OCI-LY1 (cell line): ENCODE data around the gene TRAPPC12.

ENCODE experiments used
- EZH2 ChIP-seq: fragments of 200-600 bp; sonication (generic), shearing (Covaris generic); IDR thresholded peaks from 2 replicates; pipeline ENCODE4 v1.8.0; 2017; ENCODE audit warnings: borderline replicate concordance, mixed run types, mild to moderate bottlenecking, antibody characterized with exemption, low read length, moderate library complexity, mixed read lengths
- TF ChIP-seq, protein P1 (sequence below): fragments of 200-600 bp; sonication (generic), shearing (Covaris generic); IDR thresholded peaks from 2 replicates; pipeline ENCODE4 v1.5.1; 2017; ENCODE audit warnings: mild to moderate bottlenecking, antibody characterized with exemption, low read length, moderate library complexity, mixed read lengths

DNA sequence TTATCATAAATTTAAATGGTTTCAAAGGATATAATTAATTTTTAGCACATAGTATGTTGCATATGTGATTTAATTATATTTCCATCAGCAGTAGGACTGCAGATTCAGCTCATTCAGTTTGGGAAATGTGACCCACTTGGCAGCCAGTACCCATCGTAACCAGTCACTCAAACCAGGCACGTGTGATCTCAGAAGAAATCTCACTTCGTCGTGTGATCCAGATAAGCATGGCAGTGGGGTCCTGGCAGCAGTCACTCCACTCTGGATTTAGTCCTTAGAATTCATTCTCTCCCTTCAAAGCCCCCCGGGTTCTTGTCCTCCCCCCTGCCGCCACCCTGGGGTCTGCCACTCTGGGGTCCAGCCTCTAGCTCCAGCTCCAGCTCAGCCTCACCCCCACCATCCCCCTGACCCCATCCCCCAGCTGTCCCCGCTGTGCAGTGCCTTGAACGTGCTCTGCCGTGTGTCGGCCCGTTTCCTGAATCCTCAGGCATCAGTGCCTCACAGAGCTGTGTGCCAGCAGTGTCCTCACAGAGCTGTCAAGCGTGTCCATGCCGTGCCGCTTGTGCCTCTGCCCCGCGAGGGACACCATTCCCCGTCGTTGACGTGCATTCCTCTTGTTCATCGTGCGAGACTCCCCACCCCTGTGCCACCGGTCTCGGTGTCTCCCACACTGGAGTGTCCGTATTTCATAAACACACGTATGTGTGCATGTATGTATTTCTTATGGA lies 34.8 kb downstream of the TRAPPC12 start:
- TF ChIP-seq, protein P1, sequence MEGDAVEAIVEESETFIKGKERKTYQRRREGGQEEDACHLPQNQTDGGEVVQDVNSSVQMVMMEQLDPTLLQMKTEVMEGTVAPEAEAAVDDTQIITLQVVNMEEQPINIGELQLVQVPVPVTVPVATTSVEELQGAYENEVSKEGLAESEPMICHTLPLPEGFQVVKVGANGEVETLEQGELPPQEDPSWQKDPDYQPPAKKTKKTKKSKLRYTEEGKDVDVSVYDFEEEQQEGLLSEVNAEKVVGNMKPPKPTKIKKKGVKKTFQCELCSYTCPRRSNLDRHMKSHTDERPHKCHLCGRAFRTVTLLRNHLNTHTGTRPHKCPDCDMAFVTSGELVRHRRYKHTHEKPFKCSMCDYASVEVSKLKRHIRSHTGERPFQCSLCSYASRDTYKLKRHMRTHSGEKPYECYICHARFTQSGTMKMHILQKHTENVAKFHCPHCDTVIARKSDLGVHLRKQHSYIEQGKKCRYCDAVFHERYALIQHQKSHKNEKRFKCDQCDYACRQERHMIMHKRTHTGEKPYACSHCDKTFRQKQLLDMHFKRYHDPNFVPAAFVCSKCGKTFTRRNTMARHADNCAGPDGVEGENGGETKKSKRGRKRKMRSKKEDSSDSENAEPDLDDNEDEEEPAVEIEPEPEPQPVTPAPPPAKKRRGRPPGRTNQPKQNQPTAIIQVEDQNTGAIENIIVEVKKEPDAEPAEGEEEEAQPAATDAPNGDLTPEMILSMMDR: no peak
- no peak for TF ChIP-seq EZH2
